Mesangial cell (primary cell): ENCODE data around the gene NIPBL. TPM values are rescaled to one million over a fixed set of nuclear protein-coding genes. Genes with fewer than 3 reads are reported as not detected.

ENCODE experiments used
- total RNA-seq: library from RNA; depleted of rRNA; stranded (reverse); fragments of >200 nt; gene quantifications from 2 replicates; pipeline ENCODE4 v1.2.3, GENCODE V29; 2015

NIPBL gene, protein sequence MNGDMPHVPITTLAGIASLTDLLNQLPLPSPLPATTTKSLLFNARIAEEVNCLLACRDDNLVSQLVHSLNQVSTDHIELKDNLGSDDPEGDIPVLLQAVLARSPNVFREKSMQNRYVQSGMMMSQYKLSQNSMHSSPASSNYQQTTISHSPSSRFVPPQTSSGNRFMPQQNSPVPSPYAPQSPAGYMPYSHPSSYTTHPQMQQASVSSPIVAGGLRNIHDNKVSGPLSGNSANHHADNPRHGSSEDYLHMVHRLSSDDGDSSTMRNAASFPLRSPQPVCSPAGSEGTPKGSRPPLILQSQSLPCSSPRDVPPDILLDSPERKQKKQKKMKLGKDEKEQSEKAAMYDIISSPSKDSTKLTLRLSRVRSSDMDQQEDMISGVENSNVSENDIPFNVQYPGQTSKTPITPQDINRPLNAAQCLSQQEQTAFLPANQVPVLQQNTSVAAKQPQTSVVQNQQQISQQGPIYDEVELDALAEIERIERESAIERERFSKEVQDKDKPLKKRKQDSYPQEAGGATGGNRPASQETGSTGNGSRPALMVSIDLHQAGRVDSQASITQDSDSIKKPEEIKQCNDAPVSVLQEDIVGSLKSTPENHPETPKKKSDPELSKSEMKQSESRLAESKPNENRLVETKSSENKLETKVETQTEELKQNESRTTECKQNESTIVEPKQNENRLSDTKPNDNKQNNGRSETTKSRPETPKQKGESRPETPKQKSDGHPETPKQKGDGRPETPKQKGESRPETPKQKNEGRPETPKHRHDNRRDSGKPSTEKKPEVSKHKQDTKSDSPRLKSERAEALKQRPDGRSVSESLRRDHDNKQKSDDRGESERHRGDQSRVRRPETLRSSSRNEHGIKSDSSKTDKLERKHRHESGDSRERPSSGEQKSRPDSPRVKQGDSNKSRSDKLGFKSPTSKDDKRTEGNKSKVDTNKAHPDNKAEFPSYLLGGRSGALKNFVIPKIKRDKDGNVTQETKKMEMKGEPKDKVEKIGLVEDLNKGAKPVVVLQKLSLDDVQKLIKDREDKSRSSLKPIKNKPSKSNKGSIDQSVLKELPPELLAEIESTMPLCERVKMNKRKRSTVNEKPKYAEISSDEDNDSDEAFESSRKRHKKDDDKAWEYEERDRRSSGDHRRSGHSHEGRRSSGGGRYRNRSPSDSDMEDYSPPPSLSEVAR (N-terminal part only)
- 10.6 and 14.6 TPM in 2 replicates for total RNA-seq

GRCh38 chr5:36876299-36876964 lies at the start of gene NIPBL:
Gene NIPBL (plus strand): TSS chr5:36876769. CDS start chr5:36953697, 76,928 bp downstream.

